ENCODE data around the gene PDPN.
"Not testable (repeated sequence)": the region's sequence is repeated elsewhere in the genome, so short reads cannot be mapped to it uniquely, and the experiment has no call there.

The PDPN gene, protein sequence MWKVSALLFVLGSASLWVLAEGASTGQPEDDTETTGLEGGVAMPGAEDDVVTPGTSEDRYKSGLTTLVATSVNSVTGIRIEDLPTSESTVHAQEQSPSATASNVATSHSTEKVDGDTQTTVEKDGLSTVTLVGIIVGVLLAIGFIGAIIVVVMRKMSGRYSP

DNA sequence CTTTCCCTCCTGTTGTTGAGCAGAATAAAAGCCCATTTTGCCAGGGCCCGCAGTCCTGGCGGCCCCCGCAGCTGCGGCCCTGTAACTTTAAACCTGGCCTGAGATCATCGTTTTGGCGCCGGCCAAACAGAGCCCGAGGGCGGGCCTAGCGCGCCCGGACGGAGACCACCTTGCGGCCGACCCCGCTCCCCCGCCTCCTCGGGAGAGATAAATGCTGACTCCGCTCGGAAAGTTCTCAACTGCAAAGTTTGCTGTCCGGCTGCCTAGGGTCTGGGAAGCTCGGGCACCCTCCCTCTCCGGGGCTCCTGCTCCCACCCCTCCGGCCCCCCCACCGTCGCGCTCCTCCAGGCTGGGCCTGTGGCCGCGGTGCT, at the start of gene PDPN:
PDPN (plus strand) TSS at position 238 of the 371 bp plus-strand sequence. CDS start 202 bp downstream, outside the sequence.
- no peak for DNase-seq

DNA sequence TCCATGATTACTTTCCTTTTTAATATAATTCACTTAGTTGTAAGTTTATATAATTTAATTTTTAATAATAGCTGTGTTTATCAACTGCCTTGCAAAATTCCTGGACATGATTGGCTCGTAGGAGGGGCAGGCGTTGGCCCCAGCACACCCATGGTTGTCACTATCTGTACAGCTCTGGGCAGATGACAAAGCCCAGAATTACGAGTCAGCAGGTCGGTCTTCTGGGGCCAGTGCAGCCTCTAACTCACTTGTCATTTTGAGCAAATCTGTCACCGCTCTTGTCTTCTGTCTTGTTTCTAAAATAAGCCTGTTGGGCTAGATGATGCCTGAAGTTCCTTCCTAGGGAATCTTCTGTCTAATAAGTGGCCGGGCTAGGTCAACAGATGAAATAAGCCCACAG, 48.4 kb upstream of the PDPN start:
- DNase-seq = no peak

- no peak for DNase-seq
Observed at GRCh38 chr1:13536571-13536970, 47.1 kb upstream of the PDPN start.

DNA sequence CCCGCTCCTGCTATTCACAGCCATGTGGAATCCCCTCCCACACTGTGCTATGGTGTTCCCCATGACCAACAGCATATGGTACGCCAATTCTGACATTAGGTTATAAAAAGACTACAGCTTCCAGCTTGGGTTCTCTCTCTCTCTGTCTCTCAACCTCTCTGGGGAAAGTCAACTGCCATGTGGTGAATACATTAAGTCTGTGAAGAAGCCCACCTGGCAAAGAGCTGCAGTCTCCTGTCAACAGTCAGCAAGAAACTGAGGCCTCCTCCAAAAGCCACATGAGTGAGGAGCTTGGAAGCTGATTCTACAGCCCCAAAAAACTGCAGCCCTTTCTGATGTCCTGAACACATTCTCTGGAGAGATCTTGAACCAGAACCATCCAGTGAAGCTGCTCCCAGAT, 44.8 kb upstream of the PDPN start:
- DNase-seq = no peak

DNA sequence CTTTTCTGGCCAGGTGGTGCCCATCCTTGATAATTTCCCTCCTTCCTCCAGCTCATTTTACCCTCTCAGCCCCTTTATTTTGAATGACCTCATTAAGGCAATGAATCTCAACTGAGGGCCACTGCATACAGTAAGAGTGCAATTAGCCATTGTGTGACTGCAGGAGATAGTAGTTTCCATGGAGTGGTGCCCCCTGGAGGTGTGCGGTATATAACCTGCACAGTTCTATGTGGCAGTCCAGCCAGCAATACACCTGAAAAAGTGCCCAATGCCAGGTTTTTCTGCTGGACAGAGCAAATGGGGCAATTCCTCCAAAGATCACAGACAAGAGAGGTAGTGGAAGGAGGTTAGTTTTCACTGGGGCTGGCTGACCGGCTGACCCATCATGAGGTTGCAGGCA, 43.9 kb upstream of the PDPN start:
- no peak for DNase-seq

DNA sequence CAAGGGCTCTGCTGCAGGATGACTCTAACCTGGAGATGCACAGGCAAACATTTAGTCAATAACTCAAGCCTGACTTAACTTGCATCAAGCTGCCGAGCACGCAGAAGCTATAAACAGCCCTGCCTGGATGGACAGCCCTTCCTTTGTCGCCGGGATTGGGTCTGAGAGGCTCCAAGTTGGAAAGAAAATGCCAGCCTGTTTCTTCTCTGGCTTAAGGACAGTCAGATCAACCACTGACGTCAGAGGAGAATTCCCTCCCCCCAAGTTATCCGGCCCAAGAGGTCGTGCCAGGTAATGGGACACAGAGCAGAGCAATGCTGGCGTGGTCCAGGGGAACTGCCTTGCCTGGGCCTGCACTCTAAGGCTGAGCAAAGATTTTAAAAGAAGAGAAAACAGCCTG, 42.8 kb upstream of the PDPN start:
- no peak for DNase-seq

DNA sequence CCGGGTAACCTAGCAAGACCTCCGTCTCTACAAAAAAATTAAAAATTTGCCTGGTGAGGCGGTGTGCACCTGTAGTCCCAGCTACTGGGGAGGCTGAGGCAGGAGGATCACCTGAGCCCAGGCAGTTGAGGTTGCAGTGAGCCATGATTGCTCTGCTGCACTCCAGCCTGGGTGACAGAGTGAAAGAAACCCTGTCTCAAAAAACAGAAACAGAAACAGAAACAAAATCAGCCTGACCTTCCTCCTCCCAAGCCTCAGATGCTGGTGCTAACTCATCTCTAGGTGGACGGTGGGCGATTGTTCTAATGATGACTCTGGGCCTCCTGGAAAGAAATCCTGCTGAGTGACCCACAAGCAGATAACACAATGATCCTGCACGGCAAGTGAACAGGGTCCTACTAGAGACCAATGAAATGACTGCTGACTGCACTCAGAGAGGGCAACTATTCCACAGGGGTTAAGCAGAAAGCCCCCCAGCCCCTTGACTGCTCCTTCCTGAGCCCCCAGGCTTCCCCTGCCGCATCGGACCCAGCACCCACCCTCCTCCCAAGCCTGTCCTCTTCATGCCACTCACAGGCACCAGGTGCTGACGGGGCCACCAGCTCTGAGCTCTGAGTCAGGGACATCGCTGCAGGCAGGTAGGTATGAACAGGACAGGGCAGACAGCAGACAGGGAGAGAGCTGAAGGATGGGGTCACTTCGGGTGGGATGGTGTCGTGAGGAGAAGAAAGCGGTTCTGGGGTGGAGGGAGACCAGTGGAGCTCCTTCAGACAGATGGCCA, 42.0 kb upstream of the PDPN start:
- no peak for DNase-seq

GRCh38 chr1:13543451-13544220, 40.0 kb upstream of the PDPN start:
- no peak for DNase-seq

GRCh38 chr1:13544221-13544556, 39.4 kb upstream of the PDPN start:
- DNase-seq = no peak

GRCh38 chr1:13546791-13547190, 36.8 kb upstream of the PDPN start:
- no peak for DNase-seq

DNA sequence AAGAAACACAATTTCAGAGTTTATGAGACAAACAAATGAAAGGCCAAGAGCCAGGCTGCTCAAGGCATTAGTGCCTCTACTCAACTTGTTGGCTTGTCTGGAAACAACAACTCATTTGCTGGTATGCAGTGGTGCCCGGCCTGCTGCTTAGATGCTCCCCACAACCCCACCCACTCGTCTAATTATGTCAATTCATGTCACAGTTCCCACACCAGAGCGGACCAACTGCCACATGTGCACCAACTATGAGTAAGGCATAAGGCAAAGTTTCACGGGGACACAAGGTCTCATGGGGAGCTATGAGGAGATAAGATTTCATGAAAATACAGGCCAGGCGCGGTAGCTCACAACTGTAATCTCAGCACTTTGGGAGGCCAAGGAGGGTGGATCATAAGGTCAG, 35.4 kb upstream of the PDPN start:
- DNase-seq = no peak

DNA sequence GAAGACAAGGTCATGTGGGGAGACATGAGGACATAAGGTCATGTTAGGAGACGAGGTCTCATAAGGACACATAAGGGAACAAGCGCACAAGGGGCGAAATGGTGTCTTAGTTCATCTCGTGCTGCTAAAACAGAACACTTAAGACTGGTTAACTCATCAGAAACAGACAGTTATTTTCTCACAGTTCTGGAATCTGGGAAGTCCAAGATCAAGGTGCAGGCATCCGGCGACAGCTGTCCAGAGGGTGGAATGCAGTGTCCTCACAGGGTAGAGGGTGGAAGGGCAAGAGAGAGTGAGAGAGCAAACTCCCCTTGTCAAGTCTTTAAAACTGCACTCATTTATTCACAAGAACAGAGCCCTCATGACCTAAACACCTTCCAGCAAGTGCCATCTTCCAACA, 34.6 kb upstream of the PDPN start:
- DNase-seq = no peak

GRCh38 chr1:13549521-13549920, 34.1 kb upstream of the PDPN start:
- no peak for DNase-seq

DNA sequence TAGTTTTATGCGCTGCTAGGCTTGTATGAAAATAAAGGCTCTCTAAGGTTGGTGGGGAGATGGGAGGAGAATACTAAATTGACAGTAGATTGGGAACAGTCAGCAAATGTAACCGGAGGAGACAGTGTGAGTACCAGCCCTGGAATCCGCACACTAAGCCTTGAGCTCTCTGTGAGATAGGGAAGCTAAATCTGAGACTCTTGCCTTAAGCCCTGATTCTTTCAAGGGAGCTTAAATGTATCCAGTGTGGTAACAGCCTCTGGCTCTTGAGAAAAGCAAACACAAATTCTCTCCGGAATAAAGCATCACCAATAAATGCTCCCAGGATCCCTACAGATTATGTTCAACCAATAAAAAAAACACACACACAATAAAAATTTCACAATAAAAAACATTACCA, 33.0 kb upstream of the PDPN start:
- DNase-seq = no peak

DNA sequence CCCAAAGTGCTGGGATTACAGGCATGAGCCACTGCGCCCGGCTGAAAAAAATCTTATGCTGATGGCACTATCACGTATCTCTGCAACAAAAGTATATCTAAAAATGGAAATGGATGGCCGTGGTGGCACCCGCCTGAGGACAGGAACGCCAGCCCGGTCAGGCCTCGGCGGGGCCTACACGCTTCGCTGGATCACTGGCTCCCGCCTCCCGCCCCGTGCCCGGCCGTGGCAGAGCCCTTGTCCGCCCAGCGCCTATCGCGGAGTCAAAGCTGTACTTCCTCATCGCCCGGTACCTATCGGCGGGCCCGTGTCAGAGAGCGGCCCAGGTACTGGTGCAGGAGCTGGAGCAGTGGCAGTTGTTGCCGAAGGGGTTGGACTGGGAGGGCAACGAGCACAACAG, 28.8 kb upstream of the PDPN start:
- no peak for DNase-seq

DNA sequence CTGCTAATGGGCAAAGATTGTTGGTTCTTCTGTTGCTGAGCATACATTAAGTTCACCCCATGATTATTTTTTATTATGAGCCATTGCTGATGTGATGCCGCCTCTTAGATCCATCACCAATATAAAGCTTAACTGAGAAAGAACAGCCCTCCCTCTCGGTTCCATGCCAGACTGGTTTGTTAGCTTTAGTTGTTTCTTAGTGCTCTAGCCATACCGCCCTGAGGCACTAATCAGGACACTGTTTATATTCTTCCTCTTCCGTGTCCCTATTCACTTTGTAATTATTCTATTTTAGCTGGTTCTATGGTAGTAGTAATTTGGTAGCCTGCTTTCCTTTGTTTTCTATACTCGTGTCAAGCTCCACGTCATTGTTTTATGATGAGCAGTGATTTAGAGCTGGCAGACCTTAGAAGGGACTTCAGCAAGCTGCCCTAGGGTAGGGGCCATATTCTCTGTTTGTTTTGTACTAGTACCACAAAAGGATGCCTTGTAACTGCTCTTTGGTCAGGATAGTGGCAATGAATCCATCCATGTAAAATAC, 27.3 kb upstream of the PDPN start:
- no peak for DNase-seq

DNA sequence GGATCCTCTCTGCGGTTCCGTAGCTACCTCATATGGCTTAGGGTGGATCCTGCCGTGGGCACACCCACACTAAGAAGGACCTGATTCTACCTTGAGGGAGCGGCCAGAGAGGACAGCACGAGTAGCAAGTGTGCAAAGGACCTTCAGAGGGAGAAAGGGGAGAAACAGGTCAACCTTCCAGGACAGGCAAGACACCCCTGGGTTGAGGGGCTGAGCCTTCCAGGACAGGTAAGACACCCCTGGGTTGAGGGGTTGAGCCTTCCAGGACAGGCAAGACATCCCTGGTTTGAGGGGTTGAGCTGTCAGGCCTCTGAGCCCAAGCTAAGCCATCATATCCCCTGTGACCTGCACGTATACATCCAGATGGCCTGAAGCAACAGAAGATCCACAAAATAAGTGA, 23.1 kb upstream of the PDPN start:
- no peak for DNase-seq

DNA sequence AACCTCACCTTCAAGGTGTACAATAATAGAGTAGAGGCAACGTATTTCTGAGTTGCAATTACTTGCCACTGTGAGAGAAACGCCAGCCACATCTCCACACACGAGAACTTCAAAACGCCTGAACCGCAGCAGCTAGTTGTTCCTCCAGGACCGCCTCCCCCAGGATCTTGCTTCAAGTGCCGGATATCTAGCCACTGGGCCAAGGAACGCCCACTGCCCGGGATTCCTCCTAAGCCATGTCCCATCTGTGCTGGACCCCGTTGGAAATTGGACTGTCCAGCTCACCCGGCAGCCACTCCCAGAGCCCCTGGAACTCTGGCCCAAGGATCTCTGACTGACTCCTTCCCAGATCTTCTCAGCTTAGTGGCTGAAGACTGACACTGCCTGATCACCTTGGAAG, 20.7 kb upstream of the PDPN start:
- not testable (repeated sequence) for DNase-seq

DNA sequence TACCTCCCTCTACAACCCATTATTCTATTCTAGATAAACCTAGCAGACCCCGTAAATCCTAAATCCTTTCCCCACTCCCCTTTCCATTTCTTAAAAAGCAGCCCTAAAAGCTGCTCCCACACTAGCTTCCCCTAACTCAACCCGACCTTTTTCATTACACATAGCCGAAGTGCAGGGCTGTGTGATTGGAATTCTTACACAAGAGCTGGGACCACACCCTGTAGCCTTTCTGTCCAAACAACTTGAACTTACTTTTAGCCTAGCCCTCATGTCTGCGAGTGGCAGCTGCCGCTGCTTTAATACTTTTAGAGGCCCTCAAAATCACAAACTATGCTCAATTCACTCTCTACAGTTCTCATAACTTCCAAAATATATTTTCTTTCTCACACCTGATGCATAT, 19.6 kb upstream of the PDPN start:
- no peak for DNase-seq

DNA sequence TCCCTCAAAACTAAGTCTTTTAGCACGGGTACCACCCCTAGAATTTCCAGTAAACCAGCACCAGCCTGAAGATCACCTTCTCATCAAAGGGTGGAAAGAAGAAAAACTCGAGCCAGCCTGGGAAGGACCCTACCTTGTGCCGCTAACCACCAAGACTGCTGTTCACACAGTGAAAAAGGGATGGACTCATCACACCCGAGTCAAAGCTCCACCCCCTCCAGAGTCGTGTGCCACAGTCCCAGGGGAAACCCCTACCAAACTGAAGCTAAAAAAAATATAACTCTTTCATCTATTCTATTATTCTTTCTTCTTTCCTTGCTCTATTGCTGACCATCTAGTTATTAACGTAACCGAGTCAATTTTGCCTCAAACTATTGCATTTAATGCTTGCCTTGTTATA, 13.2 kb upstream of the PDPN start:
- not testable (repeated sequence) for DNase-seq

GRCh38 chr1:13570924-13571323, 12.7 kb upstream of the PDPN start:
- no peak for DNase-seq

DNA sequence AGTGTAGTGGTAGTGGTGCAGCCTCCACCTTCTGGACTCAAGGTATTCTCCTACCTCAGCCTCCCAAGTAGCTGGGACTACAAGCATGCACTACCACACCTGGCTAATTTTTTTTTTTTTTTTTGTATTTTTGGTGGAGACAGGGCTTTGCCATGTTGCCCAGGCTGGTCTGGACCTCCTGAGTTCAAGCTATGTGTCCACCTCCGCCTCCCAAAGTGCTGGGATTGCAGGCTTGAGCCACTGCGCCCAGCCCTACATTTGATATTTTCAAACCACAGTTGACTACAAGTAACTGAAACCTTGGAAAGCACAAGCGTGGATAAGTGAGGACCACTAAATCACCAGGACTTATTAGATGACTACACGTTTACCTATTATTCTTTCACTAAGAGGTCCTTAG, 10.0 kb upstream of the PDPN start:
- DNase-seq = no peak

- no peak for DNase-seq
Observed at GRCh38 chr1:13576926-13577325, 6.7 kb upstream of the PDPN start.

- no peak for DNase-seq
Observed at GRCh38 chr1:13577846-13578245, 5.8 kb upstream of the PDPN start.
